ENCODE measurements around the gene SPRY4. TPM values are rescaled to one million over a fixed set of nuclear protein-coding genes. Genes with fewer than 3 reads are reported as not detected.
A peak's percentile ranks its signal among the peaks of the same experiment; 100 is the strongest.

Gene SPRY4
- total and polyA plus RNA-seq, 2 of the 8 experiments (the other 6 are each of a cell fraction or from before 2014, with no cell fraction given) = 59.1 to 113 TPM

- Histone ChIP-seq H3K4me3 (ENCODE audit: extremely low read depth in 1 of 4, insufficient read depth in 2 of 4, low read depth in 3 of 4, low read length in 4 of 4) (peak overlapping the region; percentile 51 to 95 (median 90)), H3K27me3 (replicated peaks in 1 of 4; ENCODE audit: control insufficient read depth in 3 of 4, extremely low read depth in 1 of 4, insufficient read depth in 3 of 4, low read length in 3 of 4) (peaks cover 0 to 5% (median 0%) of the 10 kb centered on the region in 4 experiments; a peak in 2 of 7 replicates), H3K14ac (ENCODE audit: insufficient read length) (no peak overlapping the region), H3K4me1 (replicated peaks in 1 of 4; ENCODE audit: control insufficient read depth in 3 of 4, insufficient read depth in 4 of 4, low read length in 3 of 4) (peaks cover 20 to 41% (median 26%) of the 10 kb centered on the region in 4 experiments), H2BK15ac (ENCODE audit: low read length) (no peak overlapping the region), H4K91ac (replicated peaks; ENCODE audit: insufficient read length, low read length) (no peak overlapping the region), H2BK12ac (ENCODE audit: low read depth, low read length) (no peak overlapping the region), H2AK5ac (ENCODE audit: low read depth, low read length) (no peak overlapping the region), H3K9ac (replicated peaks in 1 of 4; ENCODE audit: extremely low read depth in 1 of 4, low read depth in 3 of 4, low read length in 3 of 4) (peak overlapping the region in 3 of 4 experiments; percentile 57 to 76 (median 76); a peak in 5 of 7 replicates), H3K18ac (ENCODE audit: extremely low read depth, low read length) (peak overlapping the region; percentile 80), H3K27ac (ENCODE audit: low read depth, low read length) (no peak overlapping the region), H2BK20ac (ENCODE audit: low read length) (no peak overlapping the region), H3K23ac (ENCODE audit: insufficient read length) (no peak overlapping the region), H3K79me2 (ENCODE audit: control insufficient read depth in 1 of 2, insufficient read depth in 2 of 2, low read length in 2 of 2) (peaks cover 64 to 75% of the 10 kb centered on the region in 2 experiments), H4K20me1 (replicated peaks in 1 of 2; ENCODE audit: control insufficient read depth in 1 of 2, insufficient read depth in 2 of 2, low read length in 2 of 2) (peaks cover 35 to 42% of the 10 kb centered on the region in 2 experiments), H4K5ac (ENCODE audit: insufficient read length, low read depth, low read length) (no peak overlapping the region), H3K4ac (replicated peaks; ENCODE audit: insufficient read length, low read depth, low read length) (peak overlapping the region; percentile 16), H3K4me2 (ENCODE audit: insufficient read depth in 1 of 2, low read depth in 2 of 2, low read length in 2 of 2) (peak overlapping the region; percentile 95 to 97), H3K56ac (replicated peaks; ENCODE audit: insufficient read length, low read depth, low read length) (peak overlapping the region; percentile 9), H3K9me3 (ENCODE audit: insufficient read depth in 2 of 2, low read depth in 1 of 2, low read length in 1 of 2) (no peaks in the 10 kb centered on the region), H3K79me1 (ENCODE audit: low read depth, low read length) (no peaks in the 10 kb centered on the region; the same call in 1 of the 2 replicates), H4K8ac (ENCODE audit: extremely low read depth, insufficient read depth, low read length) (no peak overlapping the region), H2AFZ (ENCODE audit: low read length) (no peak overlapping the region), H2BK5ac (ENCODE audit: low read depth, low read length) (peak overlapping the region; percentile 99; the same call in 1 of the 2 replicates), H2BK120ac (replicated peaks; ENCODE audit: low read depth, low read length) (no peak overlapping the region), H3K36me3 (ENCODE audit: control insufficient read depth in 2 of 4, insufficient read depth in 4 of 4, low read length in 3 of 4) (peaks cover 0 to 7% (median 2%) of the 10 kb centered on the region in 4 experiments; a peak in 2 of 8 replicates), H3K23me2 (ENCODE audit: low read depth, low read length) (peaks cover 29% of the 10 kb centered on the region)
- 16% methylated on average over 15 of the region's 15 CpGs; no CpG with 5 or more reads in 1 of the 2 experiments for WGBS, 2 experiments (ENCODE audit: extremely low coverage in 1 of 2, insufficient coverage in 1 of 2, insufficient read length in 1 of 2, insufficient replicate concordance in 2 of 2, low coverage in 1 of 2, low lambda C conversion rate in 2 of 2, missing lambda C conversion rate in 1 of 2)
- CTCF ChIA-PET (ENCODE audit: partially characterized antibody) = interaction anchor here (0.7 to 13.7 kb wide), 26 partner anchors 8 to 566 kb away, joined by 3 to 191 read pairs (median 3); no protein-coding TSS in a partner anchor
- DNase-seq (ENCODE audit: low read depth in 1 of 2, low spot score in 2 of 2) (no peak), FAIRE-seq (no peak)
- POLR2A ChIA-PET (ENCODE audit: partially characterized antibody) = interaction anchor here (0.7 to 10.7 kb wide), 12 partner anchors 8 to 228 kb away, joined by 3 to 137 read pairs (median 6); no protein-coding TSS in a partner anchor
- TF ChIP-seq E2F6 (IDR thresholded peaks at IDR 0.05) (no peak), SIN3A (conservative IDR thresholded peaks at IDR 0.05 in 1 of 2, IDR thresholded peaks at IDR 0.05 in 1 of 2; ENCODE audit: low read depth in 1 of 2, low read length in 2 of 2) (0 out of 4 replicates have a peak, but pooled peaks of 1 of the 2 experiments have one; percentile 15), SP1 (IDR thresholded peaks at IDR 0.05; ENCODE audit: low read depth, low read length) (no peak), CTCF (IDR thresholded peaks at IDR 0.05; ENCODE audit: control extremely low read depth in 1 of 3, insufficient read depth in 1 of 3, low read depth in 1 of 3, low read length in 3 of 3) (no peak), MAX (IDR thresholded peaks at IDR 0.05) (no peak), PHF8 (conservative IDR thresholded peaks at IDR 0.05; ENCODE audit: low read depth, low read length) (no peak), SUZ12 (IDR thresholded peaks at IDR 0.05; ENCODE audit: low read length) (no peak)
Observed at GRCh38 chr5:142322747-142323479, 1.9 kb downstream of the SPRY4 start.

Data from H1 (cell line).